ENCODE measurements around the gene TADA2B. TPM values are rescaled to one million over a fixed set of nuclear protein-coding genes. Genes with fewer than 3 reads are reported as not detected.

Gene TADA2B
- polyA plus RNA-seq, 3 donors, result 2.0 to 10.2 (median 2.6) TPM

DNA sequence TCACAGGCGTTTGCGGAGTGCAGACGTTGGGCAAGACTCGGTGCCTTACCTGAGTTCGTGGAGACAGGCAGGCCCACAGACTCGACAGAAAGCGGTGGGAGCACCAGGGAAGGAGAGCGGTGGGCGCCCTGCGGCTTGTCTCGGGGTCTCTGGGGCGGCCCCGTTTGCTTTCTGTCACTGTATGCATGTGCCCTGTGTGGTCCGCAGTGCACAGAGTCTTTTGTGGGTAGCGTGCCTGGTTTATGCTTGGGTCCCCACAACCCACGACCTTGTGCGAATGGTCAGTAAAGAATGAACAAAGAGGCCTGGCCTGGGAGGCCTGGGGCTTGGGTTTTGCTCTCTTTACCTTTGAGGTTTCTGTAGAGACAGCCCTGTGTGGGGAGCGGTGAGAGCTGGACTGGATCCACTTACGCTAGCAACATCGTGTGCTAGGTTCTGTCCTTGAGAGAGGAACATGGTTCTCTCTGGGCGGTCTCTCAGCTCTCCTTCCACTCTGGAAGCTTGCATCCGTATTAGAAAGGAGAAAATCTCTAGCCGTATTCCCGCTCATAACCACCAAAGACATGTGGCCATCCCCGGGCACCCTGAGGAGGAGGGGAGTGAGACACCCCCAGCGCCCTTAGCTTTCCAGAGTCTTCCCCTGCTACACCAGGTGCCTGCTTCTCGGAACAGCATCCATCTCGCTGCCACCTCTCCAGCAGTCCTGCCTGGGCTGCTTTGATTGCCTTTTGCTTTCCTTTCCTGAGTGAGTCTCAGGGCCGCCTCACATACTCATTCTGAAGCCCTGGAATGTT is 1.2 kb downstream of the TADA2B start:
- Mint-ChIP-seq H3K4me1 (peaks cover 64% of the 10 kb centered on the region), H3K9me3 (peaks cover 0 to 3% (median 0%) of the 10 kb centered on the region in 7 donors), H3K27ac (peak overlapping the region in 5 of 7 donors; percentile 43 to 84 (median 79)), H3K27me3 (ENCODE audit: low read depth in 3 of 3) (peaks cover 0 to 10% (median 3%) of the 10 kb centered on the region in 3 donors), H3K4me3 (peak overlapping the region; percentile 85 to 92), H3K36me3 (peaks cover 32 to 45% of the 10 kb centered on the region in 2 donors)
- no peaks in the 10 kb centered on the region for H3K27me3 ChIP-seq (ENCODE audit: control insufficient read depth in 2 of 2, insufficient read depth in 2 of 2, low read length in 2 of 2)
- 35% methylated on average over 21 of the region's 29 CpGs for WGBS (ENCODE audit: insufficient coverage)
- TF ChIP-seq, protein P1, sequence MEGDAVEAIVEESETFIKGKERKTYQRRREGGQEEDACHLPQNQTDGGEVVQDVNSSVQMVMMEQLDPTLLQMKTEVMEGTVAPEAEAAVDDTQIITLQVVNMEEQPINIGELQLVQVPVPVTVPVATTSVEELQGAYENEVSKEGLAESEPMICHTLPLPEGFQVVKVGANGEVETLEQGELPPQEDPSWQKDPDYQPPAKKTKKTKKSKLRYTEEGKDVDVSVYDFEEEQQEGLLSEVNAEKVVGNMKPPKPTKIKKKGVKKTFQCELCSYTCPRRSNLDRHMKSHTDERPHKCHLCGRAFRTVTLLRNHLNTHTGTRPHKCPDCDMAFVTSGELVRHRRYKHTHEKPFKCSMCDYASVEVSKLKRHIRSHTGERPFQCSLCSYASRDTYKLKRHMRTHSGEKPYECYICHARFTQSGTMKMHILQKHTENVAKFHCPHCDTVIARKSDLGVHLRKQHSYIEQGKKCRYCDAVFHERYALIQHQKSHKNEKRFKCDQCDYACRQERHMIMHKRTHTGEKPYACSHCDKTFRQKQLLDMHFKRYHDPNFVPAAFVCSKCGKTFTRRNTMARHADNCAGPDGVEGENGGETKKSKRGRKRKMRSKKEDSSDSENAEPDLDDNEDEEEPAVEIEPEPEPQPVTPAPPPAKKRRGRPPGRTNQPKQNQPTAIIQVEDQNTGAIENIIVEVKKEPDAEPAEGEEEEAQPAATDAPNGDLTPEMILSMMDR (IDR thresholded peaks at IDR 0.05), result no peak
- peak overlapping the region; percentile 86 for H2AFZ ChIP-seq (ENCODE audit: insufficient read depth, low read depth, low read length, poor library complexity, severe bottlenecking)
- peaks cover 0 to 30% of the 10 kb centered on the region in 2 donors for H3K36me3 ChIP-seq (replicated peaks in 1 of 2; ENCODE audit: control insufficient read depth in 1 of 2, insufficient read depth in 2 of 2, low read length in 2 of 2)
- H3K9me3 ChIP-seq (replicated peaks in 1 of 2; ENCODE audit: control insufficient read depth in 1 of 2, insufficient read depth in 1 of 2, low read length in 2 of 2), result no peaks in the 10 kb centered on the region
- DNase-seq, result no peak
- peak overlapping the region in 1 of 2 donors; percentile 88 for H3K27ac ChIP-seq (ENCODE audit: low read depth in 1 of 2, low read length in 2 of 2)
- intact Hi-C loops (cut with micrococcal nuclease), result loop anchor here (2.0 to 10.0 kb wide), 4 partner anchors 14 to 330 kb away; partner anchors contain the start of gene BLOC1S4 (in 1 of the 2)
- H3K9ac ChIP-seq (ENCODE audit: insufficient read depth, low read length, poor library complexity, severe bottlenecking), result peak overlapping the region; percentile 90
- H3K4me1 ChIP-seq (ENCODE audit: control insufficient read depth in 1 of 2, insufficient read depth in 2 of 2, low read length in 2 of 2), result peaks cover 39 to 52% of the 10 kb centered on the region in 2 donors
- peaks cover 56% of the 10 kb centered on the region for H4K20me1 ChIP-seq (ENCODE audit: insufficient read depth, low read length)
- H3K79me2 ChIP-seq (ENCODE audit: insufficient read depth, low read length), result peaks cover 59% of the 10 kb centered on the region
- peak overlapping the region; percentile 99 for H3K4me2 ChIP-seq (replicated peaks; ENCODE audit: extremely low read depth, low read length, poor library complexity, severe bottlenecking)
- peak overlapping the region; percentile 77 to 92 (median 87) for H3K4me3 ChIP-seq (replicated peaks in 1 of 3; ENCODE audit: low read depth in 2 of 3, low read length in 3 of 3)

DNA sequence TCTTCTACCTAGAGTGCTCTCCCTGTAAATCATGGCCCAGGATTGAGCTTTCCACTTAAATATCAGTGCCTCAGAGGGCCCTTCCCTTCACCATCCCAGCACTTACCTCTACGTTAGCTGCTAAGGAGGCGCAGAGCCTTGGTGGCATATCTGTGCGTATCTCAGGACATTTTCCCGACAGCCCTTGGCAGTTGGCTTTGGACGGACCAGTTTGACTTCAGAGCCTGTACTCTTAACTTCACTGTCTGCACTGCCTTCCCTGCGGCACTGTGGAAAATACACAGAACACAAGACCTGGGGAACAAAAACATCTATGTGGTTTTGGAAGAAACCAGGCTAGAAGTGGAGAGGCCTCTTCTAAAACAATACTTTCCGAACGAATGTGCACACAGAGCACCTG is 2.4 kb downstream of the TADA2B start:
- Histone ChIP-seq H3K4me2 (replicated peaks; ENCODE audit: extremely low read depth, low read length, poor library complexity, severe bottlenecking) (no peak overlapping the region), H3K4me1 (ENCODE audit: control insufficient read depth in 1 of 2, insufficient read depth in 2 of 2, low read length in 2 of 2) (peaks cover 36 to 49% of the 10 kb centered on the region in 2 donors), H4K20me1 (ENCODE audit: insufficient read depth, low read length) (peaks cover 68% of the 10 kb centered on the region), H3K79me2 (ENCODE audit: insufficient read depth, low read length) (peaks cover 71% of the 10 kb centered on the region), H3K4me3 (replicated peaks in 1 of 3; ENCODE audit: low read depth in 2 of 3, low read length in 3 of 3) (no peak overlapping the region), H3K27ac (ENCODE audit: low read depth in 1 of 2, low read length in 2 of 2) (no peak overlapping the region), H2AFZ (ENCODE audit: insufficient read depth, low read depth, low read length, poor library complexity, severe bottlenecking) (no peak overlapping the region), H3K9me3 (replicated peaks in 1 of 2; ENCODE audit: control insufficient read depth in 1 of 2, insufficient read depth in 1 of 2, low read length in 2 of 2) (no peaks in the 10 kb centered on the region), H3K9ac (ENCODE audit: insufficient read depth, low read length, poor library complexity, severe bottlenecking) (no peak overlapping the region), H3K27me3 (ENCODE audit: control insufficient read depth in 2 of 2, insufficient read depth in 2 of 2, low read length in 2 of 2) (no peaks in the 10 kb centered on the region), H3K36me3 (replicated peaks in 1 of 2; ENCODE audit: control insufficient read depth in 1 of 2, insufficient read depth in 2 of 2, low read length in 2 of 2) (peaks cover 5 to 32% of the 10 kb centered on the region in 2 donors)
- TF ChIP-seq, protein P1 (IDR thresholded peaks at IDR 0.05), result no peak
- Mint-ChIP-seq H3K9me3 (peaks cover 0 to 3% (median 0%) of the 10 kb centered on the region in 7 donors), H3K4me3 (no peak overlapping the region), H3K27me3 (ENCODE audit: low read depth in 3 of 3) (peaks cover 3 to 11% (median 4%) of the 10 kb centered on the region in 3 donors), H3K36me3 (peaks cover 37 to 58% of the 10 kb centered on the region in 2 donors), H3K4me1 (peaks cover 62% of the 10 kb centered on the region), H3K27ac (peak overlapping the region in 1 of 7 donors; percentile 46)
- 100% methylated on average over 7 of the region's 8 CpGs for WGBS (ENCODE audit: insufficient coverage)
- intact Hi-C loops (cut with micrococcal nuclease), result loop anchor here (2.0 to 10.0 kb wide), 3 partner anchors 13 to 331 kb away; partner anchors contain the start of gene BLOC1S4 (in 1 of the 2)
- DNase-seq, result no peak
